Duodenal mucosa (tissue), 2 donors: ENCODE measurements around the gene DPYD.

Experiments
- H3K27ac ChIP-seq: one replicate; pipeline ENCODE4 v1.7.0; 2013; ENCODE audit warnings: low read depth, low read length
- H3K27me3 ChIP-seq, 2 donors: one replicate each; pipeline ENCODE4 v1.7.0; 2013; ENCODE audit warnings: low read length in 2 of 2, control low read depth in 1 of 2; ENCODE audit not compliant: insufficient read depth in 2 of 2, control insufficient read depth in 1 of 2
- H3K36me3 ChIP-seq, 2 donors: one replicate each; pipeline ENCODE4 v1.7.0; 2013; ENCODE audit warnings: low read length in 2 of 2, control low read depth in 1 of 2; ENCODE audit not compliant: insufficient read depth in 2 of 2, control insufficient read depth in 1 of 2
- H3K4me1 ChIP-seq, 2 donors: one replicate each; pipeline ENCODE4 v1.7.0; 2013; ENCODE audit warnings: low read length in 2 of 2, control low read depth in 1 of 2; ENCODE audit not compliant: insufficient read depth in 2 of 2, control insufficient read depth in 1 of 2
- H3K4me3 ChIP-seq, 2 donors: one replicate each; pipeline ENCODE4 v1.7.0; 2013; ENCODE audit warnings: low read length in 2 of 2, low read depth in 1 of 2
- H3K9ac ChIP-seq, 2 donors: one replicate each; pipeline ENCODE4 v1.7.0; 2013; ENCODE audit warnings: low read length in 2 of 2, low read depth in 1 of 2
- H3K9me3 ChIP-seq, 2 donors: one replicate each; pipeline ENCODE4 v1.7.0; 2013; ENCODE audit warnings: low read length in 2 of 2, control low read depth in 1 of 2; ENCODE audit not compliant: control insufficient read depth in 1 of 2

DPYD gene

GRCh38 chr1:97056386-97056785 lies 864.4 kb downstream of the DPYD start:
- Histone ChIP-seq H3K9me3 (peaks cover 5 to 10% of the 10 kb centered on the region in 2 donors), H3K9ac (no peak overlapping the region), H3K27ac (no peak overlapping the region), H3K36me3 (no peaks in the 10 kb centered on the region), H3K4me3 (no peak overlapping the region), H3K27me3 (no peaks in the 10 kb centered on the region), H3K4me1 (no peaks in the 10 kb centered on the region)

GRCh38 chr1:97053268-97053667 lies 867.6 kb downstream of the DPYD start:
- H3K9ac ChIP-seq: no peak overlapping the region
- H3K9me3 ChIP-seq: peaks cover 5 to 9% of the 10 kb centered on the region in 2 donors
- H3K36me3 ChIP-seq: no peaks in the 10 kb centered on the region
- H3K4me3 ChIP-seq: no peak overlapping the region
- H3K4me1 ChIP-seq: no peaks in the 10 kb centered on the region
- H3K27ac ChIP-seq: no peak overlapping the region
- H3K27me3 ChIP-seq: no peaks in the 10 kb centered on the region

- Histone ChIP-seq H3K27me3 (no peaks in the 10 kb centered on the region), H3K27ac (no peak overlapping the region), H3K4me3 (no peak overlapping the region), H3K4me1 (no peaks in the 10 kb centered on the region), H3K9ac (no peak overlapping the region), H3K36me3 (no peaks in the 10 kb centered on the region), H3K9me3 (peaks cover 5 to 8% of the 10 kb centered on the region in 2 donors)
Observed at GRCh38 chr1:97051823-97052222, 869.0 kb downstream of the DPYD start.

- Histone ChIP-seq H3K9ac (no peak overlapping the region), H3K36me3 (no peaks in the 10 kb centered on the region), H3K9me3 (no peaks in the 10 kb centered on the region), H3K27me3 (no peaks in the 10 kb centered on the region), H3K4me1 (no peaks in the 10 kb centered on the region), H3K4me3 (no peak overlapping the region), H3K27ac (no peak overlapping the region)
Observed at GRCh38 chr1:97050506-97050905, 870.3 kb downstream of the DPYD start.

- H3K36me3 ChIP-seq: no peaks in the 10 kb centered on the region
- no peaks in the 10 kb centered on the region for H3K4me1 ChIP-seq
- no peak overlapping the region for H3K27ac ChIP-seq
- no peaks in the 10 kb centered on the region for H3K9me3 ChIP-seq
- H3K27me3 ChIP-seq: no peaks in the 10 kb centered on the region
- no peak overlapping the region for H3K4me3 ChIP-seq
- H3K9ac ChIP-seq: no peak overlapping the region
Observed at GRCh38 chr1:97047421-97047793, 873.4 kb downstream of the DPYD start.

GRCh38 chr1:97046765-97047420 lies 873.9 kb downstream of the DPYD start:
- no peak overlapping the region for H3K27ac ChIP-seq
- H3K9ac ChIP-seq: no peak overlapping the region
- no peaks in the 10 kb centered on the region for H3K27me3 ChIP-seq
- no peaks in the 10 kb centered on the region for H3K4me1 ChIP-seq
- H3K36me3 ChIP-seq: no peaks in the 10 kb centered on the region
- H3K4me3 ChIP-seq: no peak overlapping the region
- H3K9me3 ChIP-seq: no peaks in the 10 kb centered on the region

GRCh38 chr1:97044159-97044760 lies 876.6 kb downstream of the DPYD start:
- Histone ChIP-seq H3K9me3 (peaks cover 0 to 2% of the 10 kb centered on the region in 2 donors), H3K9ac (no peak overlapping the region), H3K36me3 (no peaks in the 10 kb centered on the region), H3K4me3 (no peak overlapping the region), H3K27ac (no peak overlapping the region), H3K4me1 (no peaks in the 10 kb centered on the region), H3K27me3 (no peaks in the 10 kb centered on the region)

- Histone ChIP-seq H3K4me3 (no peak overlapping the region), H3K27ac (no peak overlapping the region), H3K27me3 (no peaks in the 10 kb centered on the region), H3K36me3 (no peaks in the 10 kb centered on the region), H3K9ac (no peak overlapping the region), H3K4me1 (no peaks in the 10 kb centered on the region), H3K9me3 (peaks cover 0 to 5% of the 10 kb centered on the region in 2 donors)
Observed at GRCh38 chr1:97042551-97042950, 878.3 kb downstream of the DPYD start.

- H3K27ac ChIP-seq: no peak overlapping the region
- H3K27me3 ChIP-seq: no peaks in the 10 kb centered on the region
- no peaks in the 10 kb centered on the region for H3K4me1 ChIP-seq
Observed at GRCh38 chr1:97041026-97041425, 879.8 kb downstream of the DPYD start.

GRCh38 chr1:97038410-97038809 lies 882.4 kb downstream of the DPYD start:
- Histone ChIP-seq H3K4me3 (no peak overlapping the region), H3K36me3 (no peaks in the 10 kb centered on the region), H3K27me3 (no peaks in the 10 kb centered on the region), H3K9ac (no peak overlapping the region), H3K9me3 (peaks cover 0 to 5% of the 10 kb centered on the region in 2 donors), H3K27ac (no peak overlapping the region), H3K4me1 (no peaks in the 10 kb centered on the region)

More at GRCh38 chr1:97041026-97041425, 879.8 kb downstream of the DPYD start:
- H3K9ac ChIP-seq: no peak overlapping the region
- H3K9me3 ChIP-seq: peaks cover 0 to 5% of the 10 kb centered on the region in 2 donors
- no peaks in the 10 kb centered on the region for H3K36me3 ChIP-seq
- H3K4me3 ChIP-seq: no peak overlapping the region
